ENCODE measurements around the gene PNPLA2.

- TF ChIP-seq TAF1 (IDR thresholded peaks at IDR 0.05; ENCODE audit: borderline replicate concordance, insufficient read depth, low read length) (no peak), POLR2AphosphoS5 (IDR thresholded peaks at IDR 0.05; ENCODE audit: low read depth, low read length) (no peak), REST (IDR thresholded peaks at IDR 0.05; ENCODE audit: insufficient read depth in 1 of 2, low read depth in 2 of 2, low read length in 2 of 2) (no peak), FOXP2 (optimal IDR thresholded peaks at IDR 0.05; ENCODE audit: borderline replicate concordance, extremely low read depth, extremely low read length, insufficient read depth) (no peak)
These were observed 27.3 kb downstream of the PNPLA2 start for GRCh38 chr11:845872-846495.
